HG03064 (cell line): Measurements from ENCODE around the gene AKR7A3.
"Not testable (repeated sequence)": the region's sequence is repeated elsewhere in the genome, so short reads cannot be mapped to it uniquely, and the experiment has no call there.

ENCODE experiments used
- ATAC-seq: cut with Tn5 transposase; IDR thresholded peaks from one replicate; pipeline ENCODE4 v1.9.1; 2021; ENCODE audit warnings: low read depth; ENCODE audit not compliant: unreplicated experiment

Gene AKR7A3

GRCh38 chr1:19288324-19289241 lies at the start of gene AKR7A3:
Gene AKR7A3 (minus strand): TSS chr1:19288770. CDS start chr1:19288709, 61 bp downstream.
- ATAC-seq, result not testable (repeated sequence)

- no peak for ATAC-seq
Observed at GRCh38 chr1:19338323-19338762, 49.8 kb upstream of the AKR7A3 start.

GRCh38 chr1:19337289-19337688 lies 48.7 kb upstream of the AKR7A3 start:
- no peak for ATAC-seq

- ATAC-seq, result no peak
Observed at GRCh38 chr1:19336543-19336942, 48.0 kb upstream of the AKR7A3 start.

- no peak for ATAC-seq
Observed at GRCh38 chr1:19333587-19334354, 45.2 kb upstream of the AKR7A3 start.

GRCh38 chr1:19332832-19333231 lies 44.3 kb upstream of the AKR7A3 start:
- no peak for ATAC-seq

- ATAC-seq, result no peak
Observed at GRCh38 chr1:19331262-19331878, 42.8 kb upstream of the AKR7A3 start.

- no peak for ATAC-seq
Observed at GRCh38 chr1:19330449-19331135, 42.0 kb upstream of the AKR7A3 start.

GRCh38 chr1:19329611-19330010 lies 41.0 kb upstream of the AKR7A3 start:
- no peak for ATAC-seq

GRCh38 chr1:19329188-19329587 lies 40.6 kb upstream of the AKR7A3 start:
- no peak for ATAC-seq

GRCh38 chr1:19328486-19328885 lies 39.9 kb upstream of the AKR7A3 start:
- ATAC-seq, result no peak

- ATAC-seq, result no peak
Observed at GRCh38 chr1:19327736-19328135, 39.2 kb upstream of the AKR7A3 start.

GRCh38 chr1:19327301-19327700 lies 38.7 kb upstream of the AKR7A3 start:
- no peak for ATAC-seq

GRCh38 chr1:19326748-19327065 lies 38.1 kb upstream of the AKR7A3 start:
- ATAC-seq, result no peak

GRCh38 chr1:19325958-19326747 lies 37.6 kb upstream of the AKR7A3 start:
- no peak for ATAC-seq

- no peak for ATAC-seq
Observed at GRCh38 chr1:19325368-19325957, 36.9 kb upstream of the AKR7A3 start.

GRCh38 chr1:19324665-19324990 lies 36.1 kb upstream of the AKR7A3 start:
- no peak for ATAC-seq

GRCh38 chr1:19323987-19324664 lies 35.6 kb upstream of the AKR7A3 start:
- ATAC-seq, result no peak

- ATAC-seq, result no peak
Observed at GRCh38 chr1:19322481-19322880, 33.9 kb upstream of the AKR7A3 start.
